Heart left ventricle (tissue), 13 donors: ENCODE results near the gene DPYSL4.

Experiments used
- CTCF ChIP-seq, 12 donors: fragments of 200-600 bp; sonication (generic) in 4 of 12; IDR thresholded peaks; one replicate each; pipeline versions ENCODE4 v1.5.0 to v1.8.0; 2018 to 2022; ENCODE audit warnings: antibody characterized with exemption in 12 of 12, mild to moderate bottlenecking in 5 of 12
- POLR2A ChIP-seq, 2 donors: fragments of 450-650 bp; IDR thresholded peaks; one replicate each; pipeline ENCODE4 v1.6.1; 2017; ENCODE audit warnings: antibody characterized with exemption in 2 of 2, mild to moderate bottlenecking in 2 of 2, moderate library complexity in 2 of 2
- donor health status: ischemic (EF 13 %, LVEDD 7.1; RV severe dilation, severe dysfunction).
- donor health status: DM: no; HTN: yes; CAD: no.
- donor health status: DM: no; HTN: no; CAD: no.
- donor health status: ischemic (EF 25% LVEDD 6.9; RV normal size, moderate dysfunction).
- donor health status: ischemic (EF 25% LVEDD 5.7; RV mildly dilated, moderate dysfunction).
- donor health status: ischemic (EF 35%, LVEDD 5.7; RV mildly dilated, moderate dysfunction).
- donor health status: nonischemic (EF 11% LVEDD 7.7; RV severe dilation, severe dysfunction).
- donor health status: DM: yes; HTN: yes; CAD: no.
- donor health status: PGD.
- donor health status: ischemic (EF 29% LVEDD 5.4; RV normal size, mild dysfunction).
- donor health status: nonischemic (EF 23%, LVEDD 6.1; RV moderate dilation, normal function).

- no peak for TF ChIP-seq CTCF (IDR thresholded peaks at IDR 0.05)
- TF ChIP-seq POLR2A (IDR thresholded peaks at IDR 0.05): no peak
These were observed 34.7 kb upstream of the DPYSL4 start for GRCh38 chr10:132151951-132152505.
